Neuron (in vitro differentiated cells): ENCODE measurements around the gene ZNF732.

Source experiments
- H2AFZ ChIP-seq: one replicate; pipeline ENCODE4 v1.6.1; 2013; ENCODE audit warnings: low read depth, mild to moderate bottlenecking, inconsistent platforms, low read length, moderate library complexity
- H3K27me3 ChIP-seq: one replicate; pipeline ENCODE4 v1.6.1; 2013; ENCODE audit warnings: low read length; ENCODE audit not compliant: insufficient read depth
- H3K36me3 ChIP-seq: one replicate; pipeline ENCODE4 v1.6.1; 2013; ENCODE audit warnings: low read length; ENCODE audit not compliant: insufficient read depth
- H3K4me1 ChIP-seq: one replicate; pipeline ENCODE4 v1.6.1; 2013; ENCODE audit warnings: low read length; ENCODE audit not compliant: insufficient read depth
- H3K4me3 ChIP-seq: 2 replicates; pipeline ENCODE4 v1.5.1; 2013; ENCODE audit warnings: mild to moderate bottlenecking, low read length, moderate library complexity
- H3K9me3 ChIP-seq: one replicate; pipeline ENCODE4 v1.6.1; 2013; ENCODE audit warnings: low read length

ZNF732 gene

DNA sequence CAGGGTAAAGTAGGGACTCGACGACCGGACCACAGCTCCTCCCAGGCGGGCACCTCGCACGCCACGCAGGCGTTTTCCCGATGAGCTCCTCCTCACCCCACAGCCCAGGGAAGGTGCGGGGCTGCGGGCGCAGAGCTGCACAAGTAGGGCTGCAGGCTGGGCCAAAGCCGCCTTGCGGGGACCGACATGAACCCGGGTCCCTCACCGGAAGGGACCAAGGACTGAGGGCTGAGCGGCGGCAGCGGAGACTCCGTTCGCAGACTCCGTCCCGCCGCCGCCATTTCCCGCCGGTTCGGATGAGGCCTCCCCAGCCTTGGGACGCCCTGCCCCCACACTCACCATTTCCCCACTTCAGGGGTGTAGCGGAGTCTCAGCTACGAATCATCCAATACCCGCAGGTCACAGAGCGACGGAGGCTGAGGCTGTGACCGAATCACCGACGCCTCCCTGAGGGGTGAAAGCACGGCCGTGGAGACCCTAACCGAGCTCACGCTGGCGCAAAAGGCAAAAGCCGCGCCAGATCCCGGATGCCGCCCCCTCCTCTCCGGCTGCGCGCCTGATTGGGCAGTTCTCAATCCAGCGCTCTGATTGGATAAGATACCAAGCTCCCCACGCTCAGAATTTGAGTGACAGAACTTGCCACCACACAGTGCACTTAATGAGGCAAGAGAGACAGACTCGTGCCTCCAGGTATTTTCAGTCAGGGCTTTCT lies at the start of gene ZNF732:
Gene ZNF732 (minus strand): TSS at position 506 of the 712 bp plus-strand sequence. CDS start 164 bp downstream, at position 342.
- Histone ChIP-seq H3K4me1 (no peaks in the 10 kb centered on the region), H2AFZ (peak within 1 kb of the TSS; percentile 84), H3K36me3 (no peaks in the 10 kb centered on the region), H3K4me3 (peak within 1 kb of the TSS; percentile 54), H3K9me3 (peaks cover 26% of the 10 kb centered on the region), H3K27me3 (no peaks in the 10 kb centered on the region)

DNA sequence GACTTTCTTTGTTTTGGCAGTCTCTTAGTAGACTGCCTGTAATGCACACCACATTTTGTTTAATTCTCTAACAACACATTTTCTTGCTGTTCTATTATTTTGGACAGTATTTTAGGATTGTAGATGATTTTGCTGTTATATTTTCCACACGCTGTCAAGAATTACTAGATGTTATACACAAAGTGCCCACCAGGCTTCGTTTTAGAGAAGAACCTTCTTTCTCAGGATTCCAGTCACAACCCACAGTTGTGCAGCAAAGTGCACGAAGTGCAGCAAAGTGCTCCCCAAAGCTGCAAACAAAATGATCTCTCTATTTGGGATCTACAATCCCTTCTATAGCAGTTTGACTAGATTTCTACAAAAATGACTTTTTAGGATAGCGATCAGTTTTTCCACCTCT lies 34.7 kb upstream of the ZNF732 start:
- H3K27me3 ChIP-seq = no peaks in the 10 kb centered on the region
- peaks cover 9% of the 10 kb centered on the region for H3K4me1 ChIP-seq
- H3K36me3 ChIP-seq = peaks cover 37% of the 10 kb centered on the region
- no peak overlapping the region for H3K4me3 ChIP-seq
- no peak overlapping the region for H2AFZ ChIP-seq
- peaks cover 32% of the 10 kb centered on the region for H3K9me3 ChIP-seq

DNA sequence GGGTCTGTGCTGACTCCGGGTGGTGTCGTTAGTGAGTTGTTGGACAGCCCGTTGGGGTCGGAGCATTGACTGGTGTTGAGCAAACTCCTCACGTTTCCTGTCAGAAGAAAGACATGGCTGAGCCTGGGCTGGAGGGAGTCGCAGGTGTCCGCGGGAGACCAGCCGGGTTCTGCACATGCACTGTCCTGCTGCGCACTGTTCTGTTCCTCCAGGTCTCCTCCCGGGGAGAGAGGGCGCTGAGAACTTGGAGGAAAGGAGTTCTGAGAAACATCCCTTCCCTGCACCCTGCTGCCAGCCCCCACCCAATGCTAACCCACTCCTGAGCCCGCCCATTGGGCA lies 33.5 kb upstream of the ZNF732 start:
- H3K4me1 ChIP-seq = peaks cover 9% of the 10 kb centered on the region
- peaks cover 27% of the 10 kb centered on the region for H3K9me3 ChIP-seq
- no peaks in the 10 kb centered on the region for H3K27me3 ChIP-seq
- no peak overlapping the region for H2AFZ ChIP-seq
- H3K4me3 ChIP-seq = peak overlapping the region; percentile 78
- peaks cover 25% of the 10 kb centered on the region for H3K36me3 ChIP-seq

DNA sequence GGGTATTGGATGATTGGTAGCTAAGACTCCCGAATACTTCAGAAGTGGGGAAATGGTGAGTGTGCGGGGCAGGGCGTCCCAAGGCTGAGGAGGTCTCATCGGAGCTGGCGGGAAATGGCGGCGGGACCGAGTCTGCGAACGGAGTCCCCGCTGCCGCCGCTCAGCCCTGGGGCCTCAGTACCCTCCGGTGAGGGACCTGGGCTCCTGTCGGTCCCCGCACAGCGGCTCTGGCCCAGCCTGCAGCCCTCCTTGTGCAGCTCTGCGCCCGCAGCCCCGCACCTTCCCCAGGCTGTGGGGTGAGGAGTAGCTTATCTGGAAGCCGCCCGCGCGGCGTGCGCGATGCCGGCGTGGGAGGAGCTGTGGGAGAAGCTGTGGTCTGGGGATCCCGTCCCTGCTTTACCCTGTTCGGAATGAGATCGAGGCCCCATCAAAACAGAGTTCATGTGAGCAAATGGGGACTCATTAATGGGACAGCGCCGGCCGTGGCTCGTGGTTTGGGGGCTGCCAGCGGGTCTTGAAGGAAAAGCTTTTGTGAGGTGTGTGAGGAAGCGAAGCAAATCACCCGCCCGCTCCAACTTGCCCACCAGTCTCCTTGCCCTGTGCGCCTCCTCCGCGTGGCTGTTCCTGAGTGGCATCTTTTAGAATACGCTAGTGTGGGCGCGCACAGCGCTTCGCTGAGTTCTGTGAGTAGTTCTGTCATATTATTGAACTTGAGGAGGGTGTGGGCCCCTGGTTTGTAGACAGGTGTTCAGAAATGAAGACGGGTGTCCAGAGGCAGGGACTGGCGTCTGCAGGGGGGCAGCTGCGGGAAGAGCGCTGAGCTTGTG lies 32.9 kb upstream of the ZNF732 start:
- H3K4me1 ChIP-seq = peaks cover 9% of the 10 kb centered on the region
- peak overlapping the region; percentile 78 for H3K4me3 ChIP-seq
- no peaks in the 10 kb centered on the region for H3K27me3 ChIP-seq
- H3K36me3 ChIP-seq = peaks cover 23% of the 10 kb centered on the region
- peak overlapping the region; percentile 29 for H2AFZ ChIP-seq
- H3K9me3 ChIP-seq = peaks cover 27% of the 10 kb centered on the region

DNA sequence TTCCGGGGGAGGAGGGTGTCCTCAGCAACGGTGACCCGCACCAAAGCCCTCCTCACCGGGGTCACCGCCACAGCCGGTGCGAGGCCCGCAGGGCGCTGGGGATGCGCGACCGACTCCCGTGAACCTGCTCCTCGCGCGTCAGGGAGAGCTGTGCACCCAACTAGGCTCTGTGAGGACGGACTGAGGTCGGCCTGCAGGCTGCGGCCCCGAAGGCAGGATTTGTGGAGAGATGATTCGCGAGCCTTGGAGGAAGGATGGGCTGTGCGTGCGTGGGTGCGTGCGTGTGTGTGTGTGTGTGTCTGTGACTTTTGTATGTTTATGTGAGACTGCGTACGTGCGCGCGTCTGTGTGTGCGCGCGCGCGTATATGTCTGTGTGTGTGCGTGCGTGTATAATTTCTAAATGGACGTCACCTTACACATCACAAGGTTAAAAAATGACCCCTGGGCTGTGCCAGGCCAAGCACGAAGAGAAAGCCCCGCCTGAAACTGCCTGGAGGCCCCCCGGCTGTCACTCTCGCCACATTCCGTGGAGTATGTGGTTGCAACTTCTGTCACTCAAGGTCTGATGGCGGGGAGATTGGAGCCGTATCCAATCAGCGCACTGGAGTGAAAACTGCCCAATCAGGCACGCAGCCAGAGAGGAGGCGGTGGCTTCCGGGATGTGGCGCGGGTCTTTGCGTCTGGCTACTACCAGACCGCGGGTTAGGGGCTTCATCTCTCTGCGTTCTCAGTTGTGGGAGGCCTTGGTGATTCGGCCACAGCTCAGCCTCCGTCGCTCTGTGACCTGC lies 32.1 kb upstream of the ZNF732 start, which contains the start of gene ZNF141:
Gene ZNF141 (plus strand): TSS at position 672 of the 789 bp plus-strand sequence. CDS start 170 bp downstream, outside the sequence.
- Histone ChIP-seq H3K36me3 (peaks cover 18% of the 10 kb centered on the region), H3K9me3 (peaks cover 25% of the 10 kb centered on the region), H3K4me3 (peak within 1 kb of the TSS; percentile 78), H2AFZ (peak within 1 kb of the TSS; percentile 97), H3K27me3 (no peaks in the 10 kb centered on the region), H3K4me1 (peaks cover 9% of the 10 kb centered on the region)

DNA sequence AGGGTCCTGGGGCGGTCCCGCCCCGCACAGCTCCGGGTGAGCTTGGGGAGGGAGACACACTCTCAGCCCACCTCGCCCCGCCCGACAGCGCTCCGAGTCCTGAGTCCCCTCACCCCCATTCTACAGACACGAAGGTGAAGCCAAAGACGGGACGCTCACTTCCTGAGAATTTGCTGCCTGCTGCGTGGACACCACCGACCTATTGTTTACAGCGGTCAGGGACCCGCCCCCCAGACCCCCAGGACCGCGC lies 31.5 kb upstream of the ZNF732 start:
- peaks cover 20% of the 10 kb centered on the region for H3K9me3 ChIP-seq
- H3K27me3 ChIP-seq = no peaks in the 10 kb centered on the region
- H3K4me1 ChIP-seq = peaks cover 9% of the 10 kb centered on the region

DNA sequence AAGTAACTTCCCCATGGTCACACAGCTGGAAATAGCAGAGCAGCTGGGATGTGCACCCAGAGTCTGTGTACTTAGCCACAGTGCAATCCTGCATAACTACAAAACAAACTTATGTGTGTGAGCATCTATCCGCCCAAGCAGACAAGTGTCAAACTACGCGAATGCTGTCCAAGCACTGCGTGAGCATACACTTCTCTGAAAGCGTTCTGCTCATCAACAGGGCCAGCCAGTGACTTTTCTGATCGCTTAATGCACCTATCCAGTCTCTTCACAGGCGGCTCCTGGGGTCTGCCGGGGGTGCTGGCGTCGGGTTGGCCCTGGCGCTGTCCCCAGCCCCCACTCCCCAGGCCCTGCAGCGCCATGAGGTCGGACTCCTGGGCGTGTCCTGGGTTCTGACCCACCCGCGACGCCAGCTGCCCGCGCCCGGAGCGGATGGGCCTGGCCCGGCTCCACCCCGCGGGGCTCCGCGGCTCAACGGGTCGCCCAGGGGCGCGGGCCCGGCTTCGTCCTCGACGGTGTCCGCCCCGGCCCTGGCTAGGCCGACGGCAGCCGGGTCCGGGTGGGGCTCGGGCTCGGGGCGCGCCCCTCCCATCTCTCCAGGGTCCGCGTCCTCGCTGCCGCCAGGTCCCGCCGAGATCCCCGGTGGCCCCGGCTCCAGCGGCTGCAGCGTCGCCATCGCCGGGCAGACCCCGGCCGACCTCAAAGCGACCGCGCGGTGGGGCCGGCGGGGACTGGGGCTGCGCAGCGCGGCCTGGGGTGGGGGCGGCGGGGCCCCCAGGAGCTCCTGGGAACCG lies 31.0 kb upstream of the ZNF732 start:
- H3K9me3 ChIP-seq = peaks cover 18% of the 10 kb centered on the region
- H3K36me3 ChIP-seq = peaks cover 14% of the 10 kb centered on the region
- H3K27me3 ChIP-seq = no peaks in the 10 kb centered on the region
- peaks cover 9% of the 10 kb centered on the region for H3K4me1 ChIP-seq
- H2AFZ ChIP-seq = peak overlapping the region; percentile 97
- H3K4me3 ChIP-seq = peak overlapping the region; percentile 78

More for the DNA sequence above, 31.5 kb upstream of the ZNF732 start:
- Histone ChIP-seq H3K36me3 (peaks cover 14% of the 10 kb centered on the region), H3K4me3 (peak overlapping the region; percentile 78), H2AFZ (peak overlapping the region; percentile 97)

DNA sequence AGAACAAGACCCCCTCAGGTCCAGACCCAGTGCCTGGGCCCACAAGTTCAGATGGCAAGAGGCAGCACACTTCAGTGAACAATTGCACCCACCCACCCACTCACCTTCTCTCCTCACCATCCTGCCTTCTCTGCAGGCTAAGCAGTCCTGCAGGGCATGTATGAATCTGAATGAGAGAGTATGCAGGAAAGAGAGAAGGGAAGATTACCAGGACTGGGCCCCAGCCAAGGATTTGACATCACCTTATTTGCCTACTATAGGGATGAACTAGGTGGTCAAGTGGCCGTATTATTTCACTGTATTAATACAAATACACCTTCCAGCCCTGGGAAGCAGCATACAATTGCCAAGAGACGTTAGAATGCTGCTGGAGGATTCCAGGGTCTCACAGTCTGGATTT lies 30.2 kb upstream of the ZNF732 start:
- no peak overlapping the region for H3K4me3 ChIP-seq
- H3K36me3 ChIP-seq = peaks cover 14% of the 10 kb centered on the region
- H3K9me3 ChIP-seq = peaks cover 14% of the 10 kb centered on the region
- H3K27me3 ChIP-seq = no peaks in the 10 kb centered on the region
- no peak overlapping the region for H2AFZ ChIP-seq
- H3K4me1 ChIP-seq = peaks cover 9% of the 10 kb centered on the region

DNA sequence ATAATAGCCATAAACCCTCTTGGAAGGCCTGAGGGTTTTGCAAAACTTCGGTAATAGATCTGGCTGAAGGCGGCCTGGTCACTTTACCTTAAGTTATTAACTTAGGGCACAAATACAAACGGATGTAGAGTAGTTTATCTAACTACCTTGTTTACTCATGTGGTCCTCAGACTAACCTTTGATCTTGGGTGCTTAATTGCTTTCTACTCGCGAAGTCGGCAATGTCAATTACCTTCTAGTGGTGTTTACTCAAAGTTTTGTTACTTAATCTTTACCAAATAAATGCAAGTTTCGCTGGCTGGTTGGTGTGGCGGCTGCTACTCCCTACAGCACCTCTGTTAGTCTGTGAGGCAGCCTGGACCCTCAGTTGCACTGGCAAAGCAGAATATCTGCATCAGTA lies 23.5 kb upstream of the ZNF732 start:
- H3K27me3 ChIP-seq = no peaks in the 10 kb centered on the region
- H3K4me3 ChIP-seq = no peak overlapping the region
- H2AFZ ChIP-seq = no peak overlapping the region
- peaks cover 5% of the 10 kb centered on the region for H3K9me3 ChIP-seq
- H3K36me3 ChIP-seq = no peaks in the 10 kb centered on the region
- no peaks in the 10 kb centered on the region for H3K4me1 ChIP-seq

DNA sequence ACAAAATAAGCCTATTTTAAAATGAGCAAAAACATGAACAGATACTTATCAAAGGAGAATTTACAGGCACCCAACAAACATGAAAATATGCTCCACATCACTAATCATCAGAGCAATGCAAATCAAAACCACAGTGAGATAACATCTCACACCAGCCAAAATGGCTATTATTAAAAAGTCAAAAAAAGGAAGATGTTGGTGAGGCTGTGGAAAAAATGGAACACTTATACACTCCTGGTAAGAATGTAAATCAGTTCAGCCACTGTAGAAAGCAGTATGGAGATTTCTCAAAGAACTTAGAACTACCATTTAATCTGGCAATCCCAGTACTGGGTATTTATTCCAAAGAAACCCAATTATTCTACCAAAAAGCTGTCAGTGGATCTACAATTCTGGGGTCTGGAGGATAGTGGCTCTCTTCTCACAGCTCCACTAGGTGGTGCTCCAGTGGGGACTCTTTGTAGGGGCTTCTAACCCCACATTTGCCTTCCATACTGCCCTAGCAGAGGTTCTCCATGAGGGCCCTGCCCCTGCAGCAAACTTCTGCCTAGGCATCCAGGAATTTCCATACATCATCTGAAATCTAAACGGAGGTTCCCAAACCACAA lies 9.1 kb upstream of the ZNF732 start:
- Histone ChIP-seq H3K4me1 (no peaks in the 10 kb centered on the region), H3K27me3 (no peaks in the 10 kb centered on the region), H3K4me3 (no peak overlapping the region), H3K9me3 (peaks cover 11% of the 10 kb centered on the region), H2AFZ (no peak overlapping the region), H3K36me3 (no peaks in the 10 kb centered on the region)

DNA sequence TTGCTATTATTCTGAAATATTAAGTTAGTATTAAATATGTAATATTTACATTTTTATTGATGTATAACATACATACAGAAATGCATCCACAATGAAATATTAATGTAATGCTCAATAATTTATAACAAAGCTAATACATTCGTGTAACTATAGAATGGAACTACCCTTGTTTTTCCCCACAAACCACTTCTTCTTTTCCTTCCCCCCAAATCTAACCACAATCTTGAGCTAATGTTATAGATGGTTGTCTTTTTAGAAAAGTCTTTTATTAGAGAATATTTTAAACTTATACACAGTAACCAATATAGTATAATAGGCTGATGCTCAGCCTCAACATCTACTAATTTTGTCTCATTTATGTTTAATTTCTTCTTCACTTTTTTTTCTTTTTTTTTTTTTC lies 4.5 kb upstream of the ZNF732 start:
- Histone ChIP-seq H3K4me3 (no peak overlapping the region), H3K36me3 (no peaks in the 10 kb centered on the region), H3K27me3 (no peaks in the 10 kb centered on the region), H3K4me1 (no peaks in the 10 kb centered on the region), H3K9me3 (peaks cover 17% of the 10 kb centered on the region), H2AFZ (no peak overlapping the region)

DNA sequence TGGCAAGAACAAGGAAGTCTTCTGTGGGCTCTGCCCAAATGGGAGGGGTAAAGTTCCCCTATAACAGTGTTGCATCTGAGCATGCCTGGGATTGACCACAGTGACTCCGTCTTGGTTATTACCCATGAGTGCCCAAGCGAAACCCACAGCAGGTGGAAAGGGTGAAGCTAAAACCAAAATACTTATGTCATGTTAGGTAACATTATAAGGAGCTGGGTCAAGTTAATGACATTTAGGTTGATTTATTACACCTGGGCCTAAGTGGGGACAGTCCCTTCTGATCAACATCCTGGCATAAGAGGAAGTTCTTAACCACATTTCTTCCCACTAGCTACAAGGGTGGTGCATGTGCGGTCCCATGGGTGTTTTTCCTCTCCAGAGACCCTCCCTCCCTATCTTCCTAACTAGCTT lies 1.3 kb upstream of the ZNF732 start:
- H3K27me3 ChIP-seq = no peaks in the 10 kb centered on the region
- no peaks in the 10 kb centered on the region for H3K36me3 ChIP-seq
- H3K4me1 ChIP-seq = no peaks in the 10 kb centered on the region
- peaks cover 24% of the 10 kb centered on the region for H3K9me3 ChIP-seq
- H2AFZ ChIP-seq = no peak overlapping the region
- no peak overlapping the region for H3K4me3 ChIP-seq
